Measurements from ENCODE around the gene FOXP3.
"Not testable (repeated sequence)": the region's sequence is repeated elsewhere in the genome, so short reads cannot be mapped to it uniquely, and the experiment has no call there.

The FOXP3 gene, protein sequence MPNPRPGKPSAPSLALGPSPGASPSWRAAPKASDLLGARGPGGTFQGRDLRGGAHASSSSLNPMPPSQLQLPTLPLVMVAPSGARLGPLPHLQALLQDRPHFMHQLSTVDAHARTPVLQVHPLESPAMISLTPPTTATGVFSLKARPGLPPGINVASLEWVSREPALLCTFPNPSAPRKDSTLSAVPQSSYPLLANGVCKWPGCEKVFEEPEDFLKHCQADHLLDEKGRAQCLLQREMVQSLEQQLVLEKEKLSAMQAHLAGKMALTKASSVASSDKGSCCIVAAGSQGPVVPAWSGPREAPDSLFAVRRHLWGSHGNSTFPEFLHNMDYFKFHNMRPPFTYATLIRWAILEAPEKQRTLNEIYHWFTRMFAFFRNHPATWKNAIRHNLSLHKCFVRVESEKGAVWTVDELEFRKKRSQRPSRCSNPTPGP

DNA sequence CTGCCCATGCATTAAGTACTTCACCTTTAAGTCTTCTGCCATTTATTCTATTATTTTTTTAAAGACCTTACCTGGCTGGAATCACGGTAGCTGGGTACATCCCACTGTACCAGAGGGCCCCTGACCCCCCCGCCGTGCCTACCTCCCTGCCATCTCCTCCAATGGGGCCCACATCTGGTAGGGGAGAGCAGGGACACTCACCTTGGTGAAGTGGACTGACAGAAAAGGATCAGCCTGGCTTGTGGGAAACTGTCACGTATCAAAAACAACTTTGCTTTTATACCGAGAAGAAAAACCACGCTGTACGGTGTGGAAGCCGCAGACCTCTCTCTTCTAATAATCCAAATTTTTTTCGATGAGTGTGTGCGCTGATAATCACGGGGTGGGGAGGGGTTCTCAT, at the start of gene FOXP3:
Gene FOXP3, minus strand, starts transcription at position 251 of the 400 bp plus-strand sequence. CDS start 6,205 bp downstream, outside the sequence.
- no peak for DNase-seq

DNA sequence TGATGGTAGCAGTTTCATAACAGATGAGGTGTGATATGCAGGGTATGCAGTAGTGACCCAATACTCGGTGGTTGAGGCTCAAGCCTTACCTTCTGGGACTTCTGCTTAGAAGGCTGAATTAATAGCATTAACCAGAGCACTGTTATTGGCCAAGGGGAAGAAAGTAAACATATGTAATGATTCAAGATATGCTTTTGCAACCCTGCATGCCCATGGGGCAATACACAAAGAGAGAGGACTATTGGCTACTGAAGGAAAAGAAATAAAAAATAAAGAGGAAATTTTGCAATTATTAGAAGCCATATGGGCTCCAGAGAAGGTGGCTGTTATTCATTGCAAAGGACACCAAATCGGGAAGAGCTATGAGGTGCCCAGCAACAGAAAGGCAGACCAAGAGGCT, 47.7 kb upstream of the FOXP3 start:
- no peak for DNase-seq

DNA sequence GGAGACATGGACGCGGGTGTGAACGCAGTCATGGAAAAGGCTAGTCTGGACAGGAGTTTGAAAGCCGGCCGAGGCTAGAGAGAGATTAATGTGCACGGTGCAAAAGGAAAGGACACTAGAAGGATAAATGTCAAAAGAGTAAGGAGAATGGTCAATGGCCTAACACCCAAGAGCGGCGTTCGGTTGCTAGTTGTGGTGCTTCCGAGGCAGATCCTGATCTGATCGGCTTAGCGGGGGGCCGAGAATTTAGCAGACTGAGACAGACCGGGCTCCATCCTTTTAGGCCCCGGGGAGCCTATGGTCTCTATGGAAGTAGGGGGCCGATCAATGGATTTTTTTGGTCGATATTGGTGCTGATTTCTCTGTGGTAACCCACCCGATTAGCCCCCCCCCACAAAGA, 45.9 kb upstream of the FOXP3 start:
- no peak for DNase-seq

DNA sequence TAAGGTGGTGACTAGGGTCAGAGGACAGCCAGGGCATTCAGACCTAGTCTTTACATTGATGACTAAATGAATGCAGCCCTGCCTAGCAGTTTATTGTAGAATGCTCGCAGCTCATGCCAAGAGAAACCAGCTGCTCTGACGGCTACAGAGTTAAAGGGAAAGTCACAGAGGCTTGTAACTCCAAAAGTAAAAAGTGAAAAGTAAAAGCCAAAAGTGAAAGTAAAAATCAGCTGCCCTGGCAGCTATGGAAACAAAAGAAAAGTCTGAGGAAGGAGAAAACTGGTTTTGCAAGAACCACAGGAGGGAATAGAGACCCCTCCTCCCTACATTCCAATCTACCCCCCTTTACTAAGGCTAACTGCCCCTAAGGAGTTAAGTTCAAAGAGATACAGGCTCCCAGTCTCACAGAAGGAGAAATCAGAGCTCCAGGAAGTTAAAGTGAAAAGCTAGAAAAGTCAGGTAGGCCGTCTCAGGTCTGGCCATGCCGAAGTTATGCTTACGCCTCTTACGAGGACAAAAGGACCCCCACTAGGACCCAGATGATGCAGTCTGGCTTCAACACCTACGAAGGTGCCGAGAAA, 45.0 kb upstream of the FOXP3 start:
- no peak for DNase-seq

DNA sequence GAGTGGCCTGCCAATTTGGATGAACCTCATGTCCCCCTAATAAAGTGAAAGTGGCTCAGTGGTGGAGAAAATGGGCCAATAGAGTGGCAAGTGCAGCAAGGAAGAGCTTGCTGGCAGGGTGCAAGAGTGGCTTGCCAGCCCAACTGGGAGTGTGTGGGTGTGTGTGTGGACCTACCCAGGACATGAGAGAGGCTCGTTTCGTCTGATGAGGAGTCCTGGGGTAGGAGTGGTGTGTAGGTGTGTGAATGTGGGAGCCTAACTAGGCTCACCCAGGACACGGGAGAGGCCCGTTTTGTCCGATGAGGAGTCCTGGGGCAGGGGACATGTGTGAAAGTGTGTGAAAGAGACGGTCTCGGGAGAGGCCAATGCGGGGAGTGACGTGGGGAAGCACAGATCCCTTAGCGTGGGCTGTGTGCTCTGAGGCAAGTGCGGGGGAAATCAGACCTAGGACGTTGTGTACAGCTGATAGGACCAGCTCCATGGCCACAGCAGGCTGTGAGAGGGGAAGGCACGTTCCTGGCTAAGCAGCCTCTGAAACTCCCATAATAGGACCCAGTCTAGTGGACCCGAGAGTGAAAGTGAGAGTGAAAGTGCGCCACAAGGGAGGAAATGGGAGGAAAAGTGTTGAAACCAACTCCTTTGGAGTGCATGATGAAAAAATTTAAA, 44.2 kb upstream of the FOXP3 start:
- DNase-seq = peak; percentile 8

DNA sequence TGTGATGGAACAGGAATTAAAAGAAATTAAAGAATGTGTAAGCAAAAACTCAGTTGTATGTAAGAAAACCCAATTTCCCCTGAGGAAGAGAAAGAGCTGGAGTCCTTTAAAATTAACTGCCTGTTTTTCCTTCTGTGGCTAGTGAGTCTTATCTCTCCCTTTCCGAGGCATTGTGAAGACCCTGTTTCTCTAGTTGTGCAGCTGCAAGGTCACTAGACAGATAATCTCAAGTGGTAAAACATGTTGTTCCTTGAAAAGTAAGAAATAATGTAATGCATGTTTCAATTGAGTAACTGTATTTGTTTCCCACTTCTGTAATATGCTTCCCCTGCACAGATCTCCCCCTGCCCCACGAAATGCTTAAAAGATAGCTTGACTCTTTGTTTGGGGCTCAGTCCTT, 43.3 kb upstream of the FOXP3 start:
- DNase-seq = not testable (repeated sequence)

DNA sequence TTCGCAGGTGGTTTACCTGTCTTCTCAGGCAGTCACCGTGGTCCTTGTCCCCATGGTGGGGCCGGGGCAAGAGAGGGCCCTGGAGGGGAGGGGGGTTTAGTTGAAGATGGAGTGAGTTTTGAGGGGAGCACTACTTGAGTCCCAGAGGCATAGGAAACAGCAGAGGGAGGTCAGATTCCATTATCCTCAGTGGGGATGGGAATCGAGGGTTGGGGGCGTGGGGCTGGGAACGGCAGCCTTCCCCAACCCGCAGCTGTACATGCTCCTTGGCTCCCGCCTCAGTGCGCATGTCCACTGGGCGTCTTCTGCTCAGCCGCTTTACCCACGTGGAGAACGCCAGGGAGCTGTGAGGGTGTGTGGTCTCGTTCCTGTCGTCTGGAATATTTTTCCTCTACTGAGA, 38.8 kb upstream of the FOXP3 start, which contains the start of gene GAGE10:
Gene GAGE10, plus strand, starts transcription at position 301 of the 400 bp plus-strand sequence. CDS start 1,214 bp downstream, outside the sequence.
- DNase-seq = no peak

DNA sequence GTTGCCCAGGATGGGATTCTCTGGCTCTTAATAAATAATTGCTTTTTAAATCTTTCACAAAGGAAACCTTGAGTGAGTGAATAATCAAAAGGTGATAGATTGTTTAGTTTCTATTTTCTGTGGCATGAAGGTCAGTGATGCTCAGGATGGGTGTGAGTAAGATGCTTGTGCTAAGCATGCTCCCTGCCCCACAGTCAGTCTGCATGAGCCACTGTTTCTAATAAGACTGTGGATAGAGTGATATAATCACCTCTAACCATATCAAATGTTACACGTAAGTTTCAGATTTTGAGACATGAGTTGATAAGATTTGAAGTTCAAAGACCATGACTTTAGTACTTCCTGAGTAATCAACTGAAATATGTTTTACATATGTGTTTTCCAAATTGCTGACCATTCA, 36.2 kb upstream of the FOXP3 start:
- no peak for DNase-seq

DNA sequence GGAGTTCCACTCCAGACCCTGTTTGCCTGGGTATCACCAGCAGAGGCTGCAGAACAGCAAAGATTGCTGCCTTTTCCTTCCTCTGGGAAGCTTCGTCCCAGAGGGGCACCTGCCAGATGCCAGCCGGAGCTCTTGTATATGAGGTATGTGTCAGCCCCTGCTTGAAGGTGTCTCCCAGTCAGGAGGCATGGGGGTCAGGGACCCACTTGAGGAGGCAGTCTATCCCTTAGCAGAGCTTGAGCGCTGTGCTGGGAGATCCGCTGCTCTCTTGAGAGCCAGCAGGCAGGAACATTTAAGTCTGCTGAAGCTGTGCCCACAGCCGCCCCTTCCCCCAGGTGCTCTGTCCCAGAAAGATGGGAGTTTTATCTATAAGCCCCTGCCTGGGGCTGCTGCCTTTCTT, 34.8 kb upstream of the FOXP3 start:
- DNase-seq = not testable (repeated sequence)

DNA sequence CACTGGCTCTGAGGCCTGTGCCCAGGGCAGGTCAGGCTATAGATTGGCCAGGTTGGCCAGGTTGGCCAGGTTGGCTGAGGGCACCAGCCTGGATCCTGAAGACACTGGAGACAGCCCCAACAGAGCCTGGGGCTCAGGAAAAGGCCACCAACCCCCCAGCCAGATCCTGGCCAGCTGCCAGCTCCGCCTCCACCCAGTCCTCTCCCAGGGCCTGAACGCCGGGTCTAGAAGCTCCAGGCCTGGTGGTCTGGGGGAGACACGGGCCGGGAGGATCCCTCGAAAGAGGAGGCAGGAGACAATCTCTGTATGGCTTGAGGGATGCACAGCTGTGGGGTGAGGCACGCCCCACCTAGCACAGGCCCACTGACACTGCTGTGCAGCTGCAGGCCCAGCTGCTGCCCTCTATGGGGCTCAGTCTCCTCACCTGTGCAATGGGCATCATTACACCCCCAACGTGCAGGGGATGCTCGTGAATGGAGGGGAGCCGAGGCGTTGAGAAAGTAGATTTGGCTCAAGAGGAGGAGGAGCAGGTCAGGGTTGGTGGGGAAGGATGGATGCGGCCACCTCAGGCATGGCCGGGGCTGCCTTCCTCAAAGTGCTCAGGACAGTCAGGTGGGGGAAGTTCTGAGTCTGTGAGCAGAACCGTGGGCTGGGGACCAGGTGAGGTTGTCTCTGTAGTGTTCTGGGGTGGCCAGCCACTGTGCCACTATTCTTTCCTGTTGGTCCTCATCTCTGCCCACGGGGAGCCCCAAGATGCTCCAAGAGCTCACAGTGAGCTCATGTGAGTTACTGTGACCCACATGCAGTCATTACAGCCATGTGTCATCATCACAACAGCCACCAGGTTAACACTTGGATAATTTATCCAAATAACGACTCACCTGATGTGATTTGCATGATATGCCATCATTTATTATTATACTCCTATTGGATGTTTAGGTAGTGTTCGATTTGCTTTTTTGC, 28.2 kb upstream of the FOXP3 start:
- DNase-seq = no peak

DNA sequence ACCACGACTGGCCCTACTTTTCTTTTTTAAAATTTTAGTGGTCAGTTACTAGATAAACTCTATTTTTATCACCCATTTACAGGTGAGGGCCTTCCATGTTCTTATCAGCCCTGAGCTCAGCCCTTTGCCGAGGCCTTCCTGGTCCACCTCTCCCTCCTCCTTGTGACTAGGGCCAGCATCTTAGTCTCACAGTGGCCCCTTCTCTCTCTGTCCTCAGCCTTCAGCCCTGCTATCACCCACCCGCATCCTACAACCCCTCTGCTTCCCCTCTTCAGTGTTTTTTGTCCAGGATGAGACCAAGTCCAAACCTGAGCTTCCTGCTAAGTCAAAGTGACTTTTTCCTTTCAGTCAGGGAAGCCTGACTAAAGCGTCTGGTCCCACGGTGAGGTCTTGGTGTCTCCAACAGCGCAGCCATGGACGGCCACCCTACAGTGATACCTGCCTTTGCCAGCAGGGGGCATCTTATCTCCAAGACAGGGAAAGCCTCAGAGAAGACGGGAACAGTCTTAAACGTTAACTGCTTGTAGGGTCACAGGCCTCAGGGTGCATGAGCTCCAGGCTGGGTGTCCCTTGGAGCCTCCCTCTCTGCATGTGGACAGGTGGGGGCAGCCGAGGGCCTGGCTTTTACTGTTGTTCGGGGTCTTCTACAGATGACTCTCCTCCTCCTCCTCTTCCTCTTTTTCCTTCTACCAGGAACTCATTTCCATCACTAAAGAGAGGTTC, 27.3 kb upstream of the FOXP3 start:
- peak; percentile 75 for DNase-seq

DNA sequence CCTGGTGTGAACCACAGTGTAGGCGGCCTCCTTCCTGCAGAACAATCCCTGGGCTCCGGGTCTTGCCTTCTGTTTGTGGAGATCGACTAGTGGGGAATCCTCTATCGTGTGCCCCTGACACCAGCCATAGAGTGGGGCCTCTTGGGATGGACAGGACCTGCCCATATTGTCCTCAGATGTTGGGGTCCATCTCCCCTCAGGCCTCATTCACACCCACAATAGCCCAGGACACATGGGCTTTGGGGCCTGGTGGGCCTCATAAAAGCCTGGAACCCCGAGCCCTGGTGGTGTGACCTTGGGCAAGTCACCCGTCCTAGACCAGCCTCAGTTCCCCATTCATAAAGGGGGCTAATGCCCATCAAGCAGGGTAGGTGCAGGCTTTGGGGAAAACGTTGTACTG, 25.7 kb upstream of the FOXP3 start:
- no peak for DNase-seq

DNA sequence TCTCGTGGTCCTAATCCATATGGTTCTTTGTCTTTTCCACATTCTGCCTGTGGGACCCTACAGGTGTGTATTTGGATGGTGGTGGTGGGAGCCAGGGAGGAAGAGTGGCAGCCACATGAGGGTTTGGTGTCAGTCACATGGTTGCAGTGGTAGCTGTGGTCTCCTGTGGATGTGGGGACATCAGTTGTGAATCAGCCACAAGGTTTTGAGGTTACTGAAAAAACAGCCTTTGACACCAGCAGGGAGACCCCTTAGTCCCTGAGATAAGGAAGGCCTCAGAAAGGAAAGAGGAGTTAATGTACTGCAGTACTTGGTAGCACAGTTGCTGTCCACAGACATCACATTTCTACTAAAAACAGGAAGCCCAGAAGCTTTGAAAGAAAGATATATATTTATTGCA, 23.2 kb upstream of the FOXP3 start:
- no peak for DNase-seq

DNA sequence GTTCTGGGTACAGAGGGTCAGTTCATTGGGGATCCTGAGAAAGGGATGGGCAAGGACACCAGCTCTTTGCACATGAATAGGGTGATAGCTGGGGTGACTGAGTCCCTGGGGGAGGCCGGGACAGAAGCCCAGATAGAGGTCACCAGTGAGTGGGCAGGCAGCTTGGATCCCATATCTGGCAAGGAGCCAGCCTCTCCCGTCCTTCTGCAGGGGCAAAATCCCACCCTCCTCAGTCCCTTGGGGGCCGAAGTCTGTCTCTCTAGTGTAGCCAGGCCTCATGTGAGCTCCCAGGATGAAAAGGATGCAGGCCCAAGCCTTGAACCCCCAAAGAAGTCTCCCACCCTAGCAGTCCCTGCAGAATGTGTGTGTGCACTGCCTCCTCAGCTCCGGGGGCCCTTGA, 22.1 kb upstream of the FOXP3 start:
- no peak for DNase-seq

DNA sequence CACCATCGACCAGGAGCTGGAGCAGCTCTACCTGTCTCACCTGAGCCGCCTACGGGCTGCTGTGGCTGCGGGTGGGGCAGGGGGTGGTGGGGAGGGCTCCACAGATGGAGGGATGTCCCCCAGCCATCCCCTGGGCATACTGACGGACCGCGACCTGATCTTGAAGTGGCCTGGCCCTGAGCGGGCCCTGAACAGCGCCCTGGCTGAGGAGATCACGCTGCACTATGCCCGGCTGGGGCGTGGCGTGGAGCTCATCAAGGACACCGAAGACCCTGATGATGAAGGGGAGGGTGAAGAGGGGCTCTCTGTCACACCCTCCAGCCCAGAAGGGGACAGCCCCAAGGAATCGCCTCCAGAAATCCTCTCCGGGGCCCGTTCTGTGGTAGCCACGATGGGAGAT, 21.6 kb upstream of the FOXP3 start:
- no peak for DNase-seq

DNA sequence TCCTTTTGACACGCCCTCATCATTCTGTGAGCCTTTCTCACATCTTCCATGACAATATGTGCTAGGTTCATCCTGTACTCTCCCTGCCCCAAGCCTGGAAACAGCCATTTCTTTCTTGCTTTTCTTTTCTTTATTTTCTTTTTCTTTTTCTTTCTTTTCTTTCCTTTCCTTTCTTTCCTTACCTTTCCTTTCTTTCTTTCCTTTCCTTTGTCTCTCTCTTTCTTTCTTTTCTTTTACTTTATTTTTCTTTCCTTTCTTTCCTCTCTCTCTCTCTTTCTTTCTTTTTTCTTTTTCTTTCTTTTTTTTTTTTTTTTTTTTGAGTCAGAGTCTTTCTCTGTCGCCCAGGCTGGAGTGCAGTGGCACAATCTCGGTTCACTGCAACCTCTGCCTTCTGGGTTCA, 19.7 kb upstream of the FOXP3 start:
- DNase-seq = no peak

DNA sequence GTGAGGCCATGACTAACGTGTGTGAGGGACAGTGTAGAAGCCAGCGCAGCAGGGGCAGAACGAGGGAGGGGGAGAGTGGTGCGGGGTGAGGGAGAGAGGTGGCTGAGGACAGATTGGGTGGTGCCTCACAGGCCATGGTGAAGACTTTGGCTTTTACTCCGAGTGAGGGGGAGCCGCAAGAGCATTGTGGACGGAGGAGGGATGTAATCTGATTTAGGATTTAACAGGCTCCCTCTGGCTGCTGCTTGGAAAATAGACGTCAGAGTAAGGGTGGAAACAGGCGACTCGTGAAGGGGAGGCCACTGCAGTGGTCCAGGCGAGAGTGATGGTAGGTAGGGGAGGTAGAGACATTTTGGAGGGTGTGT, 18.1 kb upstream of the FOXP3 start:
- DNase-seq = no peak

DNA sequence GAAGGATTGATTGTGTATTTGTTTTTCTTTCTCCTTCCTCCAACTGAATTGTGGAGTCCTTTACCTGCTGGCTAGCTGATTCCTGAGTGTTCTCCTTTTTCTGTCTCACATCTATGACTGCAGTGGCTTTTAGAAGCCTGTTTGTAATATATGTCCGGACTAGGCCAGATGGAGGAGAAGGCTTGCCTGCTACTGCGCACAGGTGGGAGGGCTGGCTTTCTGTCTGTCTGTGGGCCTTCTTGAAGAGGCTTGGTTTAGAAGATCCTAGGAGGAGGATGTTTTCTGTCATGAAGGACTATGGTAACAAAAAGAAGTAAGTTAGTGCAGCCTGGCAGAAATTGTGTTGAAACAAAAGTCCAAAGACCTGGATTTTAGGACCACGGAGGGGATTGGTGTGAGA, 13.6 kb upstream of the FOXP3 start:
- no peak for DNase-seq

DNA sequence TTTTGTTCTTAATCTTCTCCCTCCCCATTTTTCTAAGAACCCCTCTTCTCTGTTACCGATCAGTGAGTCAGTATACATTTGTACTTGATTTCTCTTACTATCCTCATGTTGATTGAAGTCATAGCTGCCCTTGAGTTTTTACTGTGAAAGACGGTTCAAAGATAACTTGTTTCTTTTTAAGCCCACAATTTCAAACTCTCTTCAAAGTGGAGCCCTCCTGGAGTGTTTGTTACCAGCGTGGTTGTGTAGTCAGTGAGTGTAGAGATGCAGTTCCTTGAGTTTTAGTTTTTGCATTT, 13.0 kb upstream of the FOXP3 start:
- no peak for DNase-seq

DNA sequence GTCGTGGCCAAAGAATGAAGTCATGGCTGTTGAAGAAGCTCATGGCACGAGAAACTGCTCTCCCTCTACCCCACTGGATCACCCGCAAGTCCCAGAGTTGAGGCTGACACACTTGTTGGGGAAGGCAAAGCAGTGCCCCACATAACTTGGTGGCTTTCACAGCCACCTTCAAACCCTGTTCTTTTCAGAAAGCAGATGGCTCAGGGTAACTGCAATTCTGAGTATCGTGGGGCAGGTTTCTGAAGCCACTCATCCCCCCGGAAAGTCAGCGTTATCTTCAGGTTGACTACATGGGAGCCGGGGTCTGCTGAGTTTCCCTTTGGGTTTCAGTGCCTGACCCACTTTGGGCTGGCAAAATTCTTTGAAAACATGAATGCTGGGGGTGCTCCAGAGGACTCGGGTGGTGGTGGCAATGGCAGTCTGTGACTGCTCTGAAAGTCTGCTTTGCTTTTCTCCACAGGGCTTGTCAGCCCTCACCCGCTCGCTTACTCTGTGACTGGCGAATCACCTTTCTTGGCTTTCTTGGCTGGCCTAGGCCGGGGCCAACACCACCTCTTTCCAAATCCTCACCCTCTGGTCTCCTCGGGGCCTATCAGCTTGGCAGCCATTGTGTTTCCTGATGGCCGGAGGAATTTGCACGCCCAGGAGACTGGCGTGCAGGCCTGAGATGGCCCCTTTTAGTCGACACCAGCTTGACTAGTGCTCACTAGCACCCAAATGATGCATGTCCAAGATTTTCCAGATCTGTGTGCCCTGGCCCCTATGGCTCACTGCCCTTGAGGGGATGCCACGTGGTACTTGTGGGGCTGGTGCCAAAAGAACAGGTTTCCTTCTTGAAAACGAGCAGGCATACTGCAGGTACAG, 12.4 kb upstream of the FOXP3 start:
- DNase-seq = no peak

DNA sequence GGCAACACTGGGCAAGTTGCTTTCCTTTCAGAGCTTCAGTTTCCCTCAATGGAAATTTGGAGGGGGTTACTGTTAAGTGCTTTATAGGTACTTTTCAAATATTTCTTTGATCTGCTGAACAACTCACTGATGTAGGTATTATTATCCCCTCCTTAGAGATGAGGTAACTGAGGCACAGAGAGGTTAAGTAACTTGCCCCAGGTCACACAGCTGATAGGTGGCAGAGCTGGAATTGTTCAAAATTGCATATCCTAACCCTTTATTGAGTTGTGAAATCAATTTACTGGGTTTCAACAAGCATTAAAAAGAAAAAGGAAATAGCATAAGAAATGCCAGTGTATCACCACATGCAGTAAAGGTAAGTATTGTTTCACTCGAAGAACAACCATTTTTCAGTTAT, 11.7 kb upstream of the FOXP3 start:
- no peak for DNase-seq

All from stimulated activated CD4-positive, alpha-beta T cell treated with anti-CD3 and anti-CD28 coated beads, Interleukin-4, amount 100 ng/mL, for 24 hours (primary cell).